GM19455 (cell line): ENCODE measurements around the gene HIRIP3.

Source experiments
- ATAC-seq: cut with Tn5 transposase; IDR thresholded peaks from one replicate; pipeline ENCODE4 v1.9.1; 2021; ENCODE audit not compliant: unreplicated experiment

HIRIP3 gene

DNA sequence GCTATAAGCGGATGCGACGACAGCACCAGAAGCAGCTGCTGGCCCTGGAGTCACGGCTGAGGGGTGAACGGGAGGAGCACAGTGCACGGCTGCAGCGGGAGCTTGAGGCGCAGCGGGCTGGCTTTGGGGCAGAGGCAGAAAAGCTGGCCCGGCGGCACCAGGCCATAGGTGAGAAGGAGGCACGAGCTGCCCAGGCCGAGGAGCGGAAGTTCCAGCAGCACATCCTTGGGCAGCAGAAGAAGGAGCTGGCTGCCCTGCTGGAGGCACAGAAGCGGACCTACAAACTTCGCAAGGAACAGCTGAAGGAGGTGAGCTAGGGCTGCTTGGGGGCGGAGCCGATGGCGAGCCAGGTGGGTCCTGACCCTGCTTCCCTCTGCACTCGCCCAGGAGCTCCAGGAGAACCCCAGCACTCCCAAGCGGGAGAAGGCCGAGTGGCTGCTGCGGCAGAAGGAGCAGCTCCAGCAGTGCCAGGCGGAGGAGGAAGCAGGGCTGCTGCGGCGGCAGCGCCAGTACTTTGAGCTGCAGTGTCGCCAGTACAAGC lies 10.1 kb downstream of the HIRIP3 start:
- no peak for ATAC-seq

- ATAC-seq = no peak
These were observed 10.7 kb downstream of the HIRIP3 start for GRCh38 chr16:29984764-29985147.

GRCh38 chr16:29984137-29984763 lies 11.2 kb downstream of the HIRIP3 start:
- ATAC-seq = no peak

DNA sequence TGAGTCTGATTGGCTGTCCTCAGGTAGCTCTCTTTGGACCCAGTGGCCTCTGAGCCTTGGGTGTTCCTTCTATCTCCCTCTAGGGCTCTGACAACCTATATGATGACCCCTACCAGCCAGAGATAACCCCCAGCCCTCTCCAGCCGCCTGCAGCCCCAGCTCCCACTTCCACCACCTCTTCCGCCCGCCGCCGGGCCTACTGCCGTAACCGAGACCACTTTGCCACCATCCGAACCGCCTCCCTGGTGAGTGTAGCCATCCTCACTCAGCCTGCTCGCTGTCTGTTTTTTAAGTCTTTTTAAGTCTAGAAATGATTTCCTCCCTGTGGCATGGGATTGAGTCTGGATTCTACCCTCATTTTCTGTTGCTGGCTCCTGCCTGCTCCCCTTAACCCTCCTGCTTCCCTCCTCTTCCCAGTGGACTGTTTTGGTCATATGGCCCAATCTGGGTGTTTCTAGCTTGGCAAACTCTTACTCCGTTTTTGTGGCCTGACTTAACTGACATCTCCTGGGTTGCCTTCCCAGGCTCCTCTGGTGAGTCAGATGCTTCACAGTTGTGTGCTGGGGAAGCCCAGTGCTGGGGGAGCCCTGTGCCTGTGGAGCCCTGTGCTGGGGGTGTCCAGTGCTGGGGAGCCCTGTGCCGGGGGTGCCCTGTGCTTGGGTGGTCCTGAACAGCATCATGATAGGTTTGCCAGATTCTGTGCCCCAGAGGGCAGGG lies 11.8 kb downstream of the HIRIP3 start:
- no peak for ATAC-seq

- no peak for ATAC-seq
These were observed 12.6 kb downstream of the HIRIP3 start for GRCh38 chr16:29982560-29983419.

DNA sequence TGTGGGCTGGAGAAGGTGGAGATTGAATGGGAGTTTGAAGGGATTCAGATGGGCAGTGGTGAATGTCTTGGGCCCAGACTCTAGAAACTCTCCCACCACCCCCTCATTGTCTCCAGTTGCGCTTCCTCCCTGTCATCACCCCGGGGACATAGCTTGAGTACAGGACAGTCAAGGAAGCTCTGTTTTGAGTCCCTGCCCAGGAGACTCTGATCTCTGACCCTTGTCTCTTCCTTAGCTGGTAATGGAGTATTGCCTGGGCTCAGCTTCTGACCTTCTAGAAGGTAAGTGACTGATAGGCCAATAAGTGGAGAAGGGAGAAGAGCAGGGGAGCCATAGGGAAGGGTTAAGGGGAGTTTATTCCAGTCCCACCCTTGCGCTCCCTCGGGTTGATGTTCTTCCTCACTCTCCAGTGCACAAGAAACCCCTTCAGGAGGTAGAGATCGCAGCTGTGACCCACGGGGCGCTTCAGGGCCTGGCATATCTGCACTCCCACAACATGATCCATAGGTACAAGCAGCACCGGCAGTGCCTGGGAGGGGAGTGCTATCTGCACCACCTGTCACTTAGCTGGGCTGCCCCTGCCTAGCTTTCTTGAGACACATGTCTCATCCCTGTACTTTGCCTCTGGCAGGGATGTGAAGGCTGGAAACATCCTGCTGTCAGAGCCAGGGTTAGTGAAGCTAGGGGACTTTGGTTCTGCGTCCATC lies 16.7 kb downstream of the HIRIP3 start:
- no peak for ATAC-seq

- no peak for ATAC-seq
These were observed 17.3 kb downstream of the HIRIP3 start for GRCh38 chr16:29978081-29978480.

DNA sequence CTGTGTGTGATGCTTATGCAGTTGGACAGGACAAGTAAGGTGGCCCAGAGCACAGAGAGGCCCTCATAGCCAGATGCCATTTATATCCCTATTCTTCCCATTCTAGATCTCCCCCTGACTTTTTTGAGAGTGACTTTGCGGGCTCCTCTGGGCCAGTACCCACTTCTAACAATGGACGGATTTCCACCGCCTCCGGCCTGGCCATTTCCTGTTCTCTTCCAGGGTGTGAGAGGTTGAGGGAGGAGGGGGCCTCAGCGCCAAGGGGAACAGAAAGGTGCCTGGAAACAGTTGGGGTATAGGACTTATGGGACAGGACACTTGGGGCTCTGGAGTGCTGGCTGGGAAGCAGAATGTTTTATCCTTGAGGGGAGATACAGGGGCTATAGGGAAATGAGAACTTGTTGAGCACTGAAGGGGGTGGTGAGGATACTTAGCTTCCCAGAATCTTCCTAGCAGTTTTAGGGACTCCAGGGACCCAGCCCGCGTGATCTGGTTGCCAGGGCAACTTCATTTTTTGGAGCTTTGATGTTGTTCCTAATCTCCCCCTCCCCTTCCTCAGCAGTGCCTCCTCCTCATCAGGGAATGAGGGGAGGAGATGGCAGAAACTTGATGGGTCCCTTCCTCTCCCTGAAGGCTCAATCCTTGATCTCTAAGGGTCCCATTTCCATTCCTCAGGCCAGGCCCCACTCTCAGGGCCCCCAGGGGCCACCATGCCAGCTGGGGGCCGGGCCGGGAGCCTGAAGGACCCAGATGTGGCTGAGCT lies 18.2 kb downstream of the HIRIP3 start:
- ATAC-seq = no peak

- no peak for ATAC-seq
These were observed 19.5 kb downstream of the HIRIP3 start for GRCh38 chr16:29975811-29976511.

DNA sequence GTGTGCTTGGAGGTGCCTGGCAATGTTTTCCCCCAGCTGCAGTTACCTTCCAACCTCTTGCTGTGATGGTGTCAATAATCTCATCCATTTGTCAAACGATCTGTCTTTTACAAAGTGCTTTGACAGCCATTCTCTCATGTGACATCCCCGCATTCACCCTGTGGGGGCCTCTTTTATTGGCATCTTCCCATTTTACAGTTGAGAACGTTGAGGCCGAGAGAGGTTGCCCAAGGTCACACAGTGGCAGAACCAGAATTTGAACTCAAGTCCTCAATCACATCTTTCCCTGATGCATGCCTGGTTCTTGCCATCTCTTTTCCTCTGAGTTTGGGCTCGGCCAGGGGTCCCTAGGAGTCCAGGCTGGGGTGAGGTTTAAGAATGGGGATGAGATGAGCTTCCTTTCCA lies 20.3 kb downstream of the HIRIP3 start:
- ATAC-seq = no peak

GRCh38 chr16:29974291-29975133 lies 20.9 kb downstream of the HIRIP3 start:
- ATAC-seq = no peak

GRCh38 chr16:29973384-29974246 lies 21.8 kb downstream of the HIRIP3 start, which contains the start of gene TAOK2:
Gene TAOK2, plus strand, starts transcription at chr16:29973868. Its CDS starts 3,905 bp downstream, at chr16:29977773.
- peak; percentile 81 for ATAC-seq

DNA sequence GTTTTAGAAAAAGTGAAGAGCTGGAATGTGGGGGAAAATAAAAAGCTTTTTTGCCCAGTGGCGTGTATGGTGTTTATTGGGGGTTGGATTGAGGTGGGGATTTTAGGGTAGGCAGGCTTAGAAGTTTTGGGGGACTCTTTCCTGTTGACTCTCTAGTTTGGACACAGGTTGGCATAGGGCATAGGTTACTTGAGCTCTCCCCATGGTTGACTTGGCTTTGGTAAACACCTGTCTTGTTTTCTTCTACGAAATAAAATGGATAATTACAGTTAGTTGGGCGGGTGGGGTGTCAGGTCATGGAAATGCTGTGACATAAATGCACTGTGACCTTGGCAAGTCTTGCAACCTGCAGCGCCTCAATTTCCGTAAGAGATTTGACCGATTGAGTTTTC lies 22.4 kb downstream of the HIRIP3 start:
- no peak for ATAC-seq

- ATAC-seq = no peak
These were observed 22.9 kb downstream of the HIRIP3 start for GRCh38 chr16:29972500-29972899.

GRCh38 chr16:29971304-29971703 lies 24.1 kb downstream of the HIRIP3 start:
- no peak for ATAC-seq

- ATAC-seq = no peak
These were observed 27.2 kb downstream of the HIRIP3 start for GRCh38 chr16:29968205-29968604.

DNA sequence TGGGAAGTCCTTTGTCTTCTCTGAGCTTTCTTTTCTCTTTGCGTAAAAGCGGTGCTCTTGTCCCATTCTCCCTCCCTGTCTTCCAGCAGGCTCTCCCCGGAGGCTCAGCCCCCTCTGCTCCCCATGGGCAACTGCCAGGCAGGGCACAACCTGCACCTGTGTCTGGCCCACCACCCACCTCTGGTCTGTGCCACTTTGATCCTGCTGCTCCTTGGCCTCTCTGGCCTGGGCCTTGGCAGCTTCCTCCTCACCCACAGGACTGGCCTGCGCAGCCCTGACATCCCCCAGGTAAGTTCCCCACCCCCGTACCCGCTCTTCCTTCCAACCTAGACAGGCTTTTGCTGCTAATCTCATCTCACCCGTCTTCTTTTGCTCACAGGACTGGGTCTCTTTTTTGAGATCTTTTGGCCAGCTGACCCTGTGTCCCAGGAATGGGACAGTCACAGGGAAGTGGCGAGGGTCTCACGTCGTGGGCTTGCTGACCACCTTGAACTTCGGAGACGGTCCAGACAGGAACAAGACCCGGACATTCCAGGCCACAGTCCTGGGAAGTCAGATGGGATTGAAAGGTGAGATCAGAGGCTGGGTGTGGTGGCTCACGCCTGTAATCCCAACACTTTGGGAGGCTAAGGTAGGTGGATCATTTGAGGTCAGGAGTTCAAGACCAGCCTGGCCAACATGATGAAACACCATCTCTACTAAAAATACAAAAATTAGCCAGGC lies 32.2 kb downstream of the HIRIP3 start:
- no peak for ATAC-seq
